Loucy (cell line): ENCODE results near the gene ANO1.

Source experiments
- H2AFZ ChIP-seq: fragments of 200-600 bp; sonication (generic); 2 replicates; pipeline ENCODE4 v1.6.0; 2016; ENCODE audit warnings: antibody characterized with exemption, mild to moderate bottlenecking, low read length, moderate library complexity
- H3F3A ChIP-seq: fragments of 200-600 bp; 2 replicates; pipeline ENCODE4 v1.6.0; 2016; ENCODE audit warnings: antibody characterized with exemption, low read depth, mild to moderate bottlenecking
- H3K27me3 ChIP-seq: fragments of 200-600 bp; sonication (generic); 2 replicates; pipeline ENCODE4 v1.6.1; 2014; ENCODE audit warnings: low read length, mild to moderate bottlenecking; ENCODE audit not compliant: insufficient read depth, poor library complexity, severe bottlenecking
- H3K36me3 ChIP-seq: fragments of 200-600 bp; sonication (generic); 2 replicates; pipeline ENCODE4 v1.6.1; 2016; ENCODE audit warnings: low read length; ENCODE audit not compliant: insufficient read depth
- H3K4me1 ChIP-seq: fragments of 200-600 bp; sonication (generic); 2 replicates; pipeline ENCODE4 v1.5.1; 2014; ENCODE audit warnings: low read length, mild to moderate bottlenecking; ENCODE audit not compliant: insufficient read depth, poor library complexity, severe bottlenecking
- H3K4me2 ChIP-seq: fragments of 200-600 bp; sonication (generic); 2 replicates; pipeline ENCODE4 v1.6.0; 2014; ENCODE audit warnings: antibody characterized with exemption, low read length, low read depth, mild to moderate bottlenecking; ENCODE audit not compliant: poor library complexity, severe bottlenecking
- H3K4me3 ChIP-seq: fragments of 200-600 bp; sonication (generic); 2 replicates; pipeline ENCODE4 v1.5.1; 2014; ENCODE audit warnings: low read length, mild to moderate bottlenecking, mixed read lengths; ENCODE audit not compliant: poor library complexity, severe bottlenecking
- H3K79me2 ChIP-seq: fragments of 200-600 bp; sonication (generic); 2 replicates; pipeline ENCODE4 v1.6.1; 2014; ENCODE audit warnings: low read length; ENCODE audit not compliant: insufficient read depth
- H3K9ac ChIP-seq: fragments of 200-600 bp; sonication (generic); 2 replicates; pipeline ENCODE4 v1.6.0; 2014; ENCODE audit warnings: mild to moderate bottlenecking, low read depth, low read length, moderate library complexity; ENCODE audit not compliant: poor library complexity, severe bottlenecking
- H3K9me2 ChIP-seq: fragments of 200-600 bp; sonication (generic); replicated peaks from 2 replicates; pipeline ENCODE4 v1.6.1; 2016; ENCODE audit warnings: low read depth, low read length, mixed read lengths
- H3K9me3 ChIP-seq: fragments of 200-600 bp; sonication (generic); 2 replicates; pipeline ENCODE4 v1.6.1; 2014; ENCODE audit warnings: mild to moderate bottlenecking, antibody characterized with exemption, low read length, low read depth; ENCODE audit not compliant: insufficient read depth
- H4K20me1 ChIP-seq: fragments of 200-600 bp; sonication (generic); 2 replicates; pipeline ENCODE4 v1.6.0; 2014; ENCODE audit warnings: antibody characterized with exemption, low read length, mild to moderate bottlenecking; ENCODE audit not compliant: insufficient read depth, poor library complexity, severe bottlenecking
- EZH2phosphoT487 ChIP-seq: fragments of 200-600 bp; IDR thresholded peaks from 2 replicates; pipeline ENCODE4 v1.6.1; 2018; ENCODE audit warnings: antibody characterized with exemption, mild to moderate bottlenecking, moderate library complexity, borderline replicate concordance
- TF ChIP-seq, protein P1 (sequence below): fragments of 200-600 bp; sonication (generic); conservative IDR thresholded peaks from 2 replicates; pipeline ENCODE4 v1.5.1; 2014; ENCODE audit warnings: mild to moderate bottlenecking, antibody characterized with exemption, low read length

ANO1 gene

DNA sequence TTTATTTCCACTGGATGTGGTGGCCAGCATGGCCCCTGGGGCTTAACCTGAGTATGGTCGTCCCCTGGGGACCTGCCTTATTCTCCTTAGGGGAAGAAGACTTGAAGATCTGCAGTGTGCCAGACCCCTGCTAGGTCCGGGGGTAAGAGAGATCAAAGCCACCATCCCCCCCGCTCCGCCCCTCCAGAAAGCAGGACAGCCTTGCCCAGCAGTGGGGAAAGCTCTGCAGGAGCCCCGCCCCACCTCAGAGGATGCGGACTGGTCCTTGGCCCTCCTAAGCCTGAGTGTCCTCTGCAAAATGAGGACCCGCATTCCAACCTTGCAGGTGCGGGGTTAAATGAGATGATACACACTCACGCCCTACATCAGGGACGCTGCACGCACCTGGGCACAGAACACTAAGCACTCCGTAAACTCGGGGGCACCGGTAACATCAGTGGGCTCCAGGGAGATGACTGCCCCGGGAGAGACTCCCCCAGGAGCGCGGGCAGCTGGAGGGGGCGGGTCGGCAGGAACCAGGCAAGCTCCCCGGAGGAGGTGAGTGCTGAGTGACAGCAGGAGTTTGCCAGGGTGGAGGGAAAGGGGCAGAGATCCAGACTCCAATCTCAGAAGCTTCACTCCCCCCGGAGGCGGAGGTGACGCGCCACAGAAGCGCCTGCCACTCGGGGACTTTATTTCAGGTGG, 564 bp upstream of the ANO1 start:
- H3F3A ChIP-seq = no peaks in the 10 kb centered on the region
- no peaks in the 10 kb centered on the region for H3K4me1 ChIP-seq
- H3K9me3 ChIP-seq = no peaks in the 10 kb centered on the region
- H4K20me1 ChIP-seq = no peaks in the 10 kb centered on the region
- no peaks in the 10 kb centered on the region for H3K27me3 ChIP-seq
- no peak overlapping the region for H2AFZ ChIP-seq
- H3K4me3 ChIP-seq = no peak overlapping the region
- no peak overlapping the region for H3K4me2 ChIP-seq
- H3K9me2 ChIP-seq = no peaks in the 10 kb centered on the region
- no peaks in the 10 kb centered on the region for H3K36me3 ChIP-seq
- no peaks in the 10 kb centered on the region for H3K79me2 ChIP-seq
- no peak overlapping the region for H3K9ac ChIP-seq
- no peak for TF ChIP-seq EZH2phosphoT487
- TF ChIP-seq, protein P1, sequence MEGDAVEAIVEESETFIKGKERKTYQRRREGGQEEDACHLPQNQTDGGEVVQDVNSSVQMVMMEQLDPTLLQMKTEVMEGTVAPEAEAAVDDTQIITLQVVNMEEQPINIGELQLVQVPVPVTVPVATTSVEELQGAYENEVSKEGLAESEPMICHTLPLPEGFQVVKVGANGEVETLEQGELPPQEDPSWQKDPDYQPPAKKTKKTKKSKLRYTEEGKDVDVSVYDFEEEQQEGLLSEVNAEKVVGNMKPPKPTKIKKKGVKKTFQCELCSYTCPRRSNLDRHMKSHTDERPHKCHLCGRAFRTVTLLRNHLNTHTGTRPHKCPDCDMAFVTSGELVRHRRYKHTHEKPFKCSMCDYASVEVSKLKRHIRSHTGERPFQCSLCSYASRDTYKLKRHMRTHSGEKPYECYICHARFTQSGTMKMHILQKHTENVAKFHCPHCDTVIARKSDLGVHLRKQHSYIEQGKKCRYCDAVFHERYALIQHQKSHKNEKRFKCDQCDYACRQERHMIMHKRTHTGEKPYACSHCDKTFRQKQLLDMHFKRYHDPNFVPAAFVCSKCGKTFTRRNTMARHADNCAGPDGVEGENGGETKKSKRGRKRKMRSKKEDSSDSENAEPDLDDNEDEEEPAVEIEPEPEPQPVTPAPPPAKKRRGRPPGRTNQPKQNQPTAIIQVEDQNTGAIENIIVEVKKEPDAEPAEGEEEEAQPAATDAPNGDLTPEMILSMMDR = no peak

DNA sequence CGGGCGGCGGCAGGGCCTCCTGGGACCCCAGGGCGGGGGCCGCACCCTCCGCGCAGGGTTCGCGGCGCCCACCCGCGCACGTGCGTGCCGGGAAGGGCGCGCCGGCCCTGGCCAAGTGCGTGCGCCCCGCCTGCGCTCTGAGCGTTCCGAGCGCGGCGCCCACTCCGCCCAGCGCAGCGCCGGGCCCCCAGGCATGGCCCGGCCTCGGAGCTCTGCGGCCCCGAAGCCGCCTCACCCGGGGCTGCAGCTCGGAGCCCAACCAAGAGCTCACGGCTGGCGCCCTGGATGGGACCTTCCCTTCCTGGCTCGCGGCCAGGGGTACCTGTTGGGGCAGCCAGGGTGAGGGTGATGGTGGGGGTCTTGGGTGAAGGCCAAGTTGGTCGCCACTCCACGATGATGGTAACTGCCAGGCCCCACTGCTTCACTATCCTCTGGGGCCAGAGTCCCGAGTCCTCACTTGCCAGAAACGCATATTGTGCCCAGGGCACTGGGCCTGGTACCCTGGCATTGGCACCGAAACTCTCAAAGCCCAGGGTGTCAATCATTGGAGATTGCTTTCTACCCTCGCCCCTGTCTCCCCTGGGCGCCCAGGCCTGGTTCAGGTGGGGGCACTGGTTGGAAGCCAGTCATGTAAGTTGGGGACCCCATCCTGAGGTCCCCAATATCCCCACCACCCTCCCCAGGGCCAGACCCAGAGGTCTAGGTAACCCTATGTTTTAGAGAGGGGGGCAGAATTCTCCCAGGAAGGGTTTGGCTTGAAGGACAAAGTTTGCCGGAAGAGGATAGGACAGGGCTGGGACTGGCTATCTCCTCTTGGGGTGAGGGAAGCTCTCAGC, 882 bp downstream of the ANO1 start:
- no peaks in the 10 kb centered on the region for H3K36me3 ChIP-seq
- no peak overlapping the region for H3K4me2 ChIP-seq
- H3K79me2 ChIP-seq = no peaks in the 10 kb centered on the region
- H3K9ac ChIP-seq = no peak overlapping the region
- no peaks in the 10 kb centered on the region for H3K4me1 ChIP-seq
- H3F3A ChIP-seq = no peaks in the 10 kb centered on the region
- no peaks in the 10 kb centered on the region for H3K9me3 ChIP-seq
- no peaks in the 10 kb centered on the region for H4K20me1 ChIP-seq
- no peaks in the 10 kb centered on the region for H3K9me2 ChIP-seq
- H2AFZ ChIP-seq = no peak overlapping the region
- no peak overlapping the region for H3K4me3 ChIP-seq
- no peaks in the 10 kb centered on the region for H3K27me3 ChIP-seq
- TF ChIP-seq EZH2phosphoT487 = no peak
- TF ChIP-seq, protein P1 = no peak

DNA sequence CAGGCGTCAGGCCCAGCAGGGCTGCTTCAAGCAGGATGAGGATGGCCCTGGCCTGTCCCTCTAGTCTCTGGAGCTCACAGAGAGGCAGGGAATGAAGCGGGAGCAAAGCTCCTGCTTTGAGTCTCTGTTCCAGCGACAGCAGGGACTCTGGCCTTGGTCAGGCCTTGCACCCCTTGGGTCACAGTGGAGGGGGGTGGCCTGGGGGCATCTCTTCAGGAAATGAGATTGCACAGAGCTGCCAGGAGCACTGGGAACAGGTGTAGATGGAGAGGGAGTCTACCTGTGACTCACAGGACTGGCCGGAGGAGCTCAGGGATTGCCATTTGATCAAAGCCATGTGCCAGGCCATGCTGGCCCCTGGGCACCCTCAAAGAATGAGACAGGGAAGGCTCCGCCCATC, 1.6 kb downstream of the ANO1 start:
- no peak overlapping the region for H3K9ac ChIP-seq
- H3K27me3 ChIP-seq = no peaks in the 10 kb centered on the region
- H2AFZ ChIP-seq = no peak overlapping the region

More for the DNA sequence above, 1.6 kb downstream of the ANO1 start:
- no peaks in the 10 kb centered on the region for H3F3A ChIP-seq
- H3K4me3 ChIP-seq = no peak overlapping the region
- H3K4me2 ChIP-seq = no peak overlapping the region
- H3K4me1 ChIP-seq = no peaks in the 10 kb centered on the region
- H3K79me2 ChIP-seq = no peaks in the 10 kb centered on the region
- no peaks in the 10 kb centered on the region for H3K9me2 ChIP-seq
- H3K36me3 ChIP-seq = no peaks in the 10 kb centered on the region
- TF ChIP-seq EZH2phosphoT487 = no peak
- TF ChIP-seq, protein P1 = no peak
- H4K20me1 ChIP-seq = no peaks in the 10 kb centered on the region
- H3K9me3 ChIP-seq = no peaks in the 10 kb centered on the region
